ENCODE data around the gene ECI1.
"Not testable (repeated sequence)": the region's sequence is repeated elsewhere in the genome, so short reads cannot be mapped to it uniquely, and the experiment has no call there.

The ECI1 gene

GRCh38 chr16:2278956-2279800, 27.8 kb upstream of the ECI1 start:
- DNase-seq = peak; percentile 93 to 97

- DNase-seq = peak; percentile 4 to 55
These were observed 26.9 kb upstream of the ECI1 start for GRCh38 chr16:2278272-2278608.

GRCh38 chr16:2277466-2278271, 26.3 kb upstream of the ECI1 start:
- DNase-seq = peak in 1 of 2 experiments; percentile 55

- no peak for DNase-seq
These were observed 25.2 kb upstream of the ECI1 start for GRCh38 chr16:2276368-2277195.

GRCh38 chr16:2275476-2276367, 24.3 kb upstream of the ECI1 start:
- no peak for DNase-seq

- peak in 1 of 2 experiments; percentile 71 for DNase-seq
These were observed 22.5 kb upstream of the ECI1 start for GRCh38 chr16:2273931-2274330.

- DNase-seq = no peak
These were observed 22.1 kb upstream of the ECI1 start for GRCh38 chr16:2273484-2273883.

GRCh38 chr16:2271848-2272461, 20.6 kb upstream of the ECI1 start:
- DNase-seq = no peak

- no peak for DNase-seq
These were observed 19.4 kb upstream of the ECI1 start for GRCh38 chr16:2270588-2271470.

GRCh38 chr16:2270070-2270462, 18.7 kb upstream of the ECI1 start:
- no peak for DNase-seq

GRCh38 chr16:2267913-2268666, 16.7 kb upstream of the ECI1 start, which contains the start of gene RNPS1:
TSS of gene RNPS1 (minus strand) at chr16:2268126. CDS start at chr16:2264643, 3,483 bp downstream.
- peak; percentile 93 to 95 for DNase-seq

GRCh38 chr16:2267505-2267912, 16.1 kb upstream of the ECI1 start:
- not testable (repeated sequence) for DNase-seq

- not testable (repeated sequence) for DNase-seq
These were observed 15.5 kb upstream of the ECI1 start for GRCh38 chr16:2266887-2267286.

- not testable (repeated sequence) for DNase-seq
These were observed 11.6 kb upstream of the ECI1 start for GRCh38 chr16:2263026-2263425.

GRCh38 chr16:2260250-2260649, 8.9 kb upstream of the ECI1 start:
- DNase-seq = no peak

- not testable (repeated sequence) for DNase-seq
These were observed 7.1 kb upstream of the ECI1 start for GRCh38 chr16:2258530-2258929.

- DNase-seq = no peak
These were observed 6.3 kb upstream of the ECI1 start for GRCh38 chr16:2257726-2258125.

GRCh38 chr16:2256531-2257140, 5.2 kb upstream of the ECI1 start:
- no peak for DNase-seq

- DNase-seq = no peak
These were observed 1.9 kb upstream of the ECI1 start for GRCh38 chr16:2253293-2253692.

All from NCI-H524 (cell line).